Skeletal muscle tissue (tissue), 4 donors: ENCODE results near the gene MAGOHB. TPM values are rescaled to one million over a fixed set of nuclear protein-coding genes. Genes with fewer than 3 reads are reported as not detected.
"Not testable (repeated sequence)": the region's sequence is repeated elsewhere in the genome, so short reads cannot be mapped to it uniquely, and the experiment has no call there.

ENCODE experiments used
- H3K27ac ChIP-seq: one replicate; pipeline ENCODE4 v1.7.0; 2013; ENCODE audit warnings: mild to moderate bottlenecking, low read depth, low read length, inconsistent platforms
- H3K27me3 ChIP-seq, 3 donors: one replicate each; pipeline ENCODE4 v1.7.0; 2013; ENCODE audit warnings: low read length in 3 of 3; ENCODE audit not compliant: control insufficient read depth in 3 of 3, insufficient read depth in 3 of 3
- H3K36me3 ChIP-seq, 3 donors: one replicate each; pipeline ENCODE4 v1.7.0; 2013; ENCODE audit warnings: low read length in 3 of 3; ENCODE audit not compliant: control insufficient read depth in 3 of 3, insufficient read depth in 3 of 3
- H3K4me1 ChIP-seq, 3 donors: one replicate each; pipeline ENCODE4 v1.7.0; 2013; ENCODE audit warnings: low read length in 3 of 3, mild to moderate bottlenecking in 3 of 3; ENCODE audit not compliant: control insufficient read depth in 3 of 3, insufficient read depth in 3 of 3
- H3K4me3 ChIP-seq, 3 donors: one replicate each; pipeline ENCODE4 v1.7.0; 2013; ENCODE audit warnings: low read length in 3 of 3
- H3K9ac ChIP-seq, 3 donors: one replicate each; pipeline ENCODE4 v1.7.0; 2013; ENCODE audit warnings: low read length in 3 of 3, mild to moderate bottlenecking in 3 of 3, moderate library complexity in 2 of 3, low read depth in 1 of 3
- H3K9me3 ChIP-seq, 3 donors: one replicate each; pipeline ENCODE4 v1.7.0; 2013; ENCODE audit warnings: low read length in 3 of 3; ENCODE audit not compliant: control insufficient read depth in 3 of 3
- total RNA-seq: library from RNA; depleted of rRNA; stranded (reverse); fragments of >200 nt; gene quantifications from one replicate; pipeline ENCODE4 v1.2.3, GENCODE V29; 2014
- donor health status: Osteomylitis.

The MAGOHB gene
- total RNA-seq, 1 donor from 2014 or later, result 13.0 TPM

DNA sequence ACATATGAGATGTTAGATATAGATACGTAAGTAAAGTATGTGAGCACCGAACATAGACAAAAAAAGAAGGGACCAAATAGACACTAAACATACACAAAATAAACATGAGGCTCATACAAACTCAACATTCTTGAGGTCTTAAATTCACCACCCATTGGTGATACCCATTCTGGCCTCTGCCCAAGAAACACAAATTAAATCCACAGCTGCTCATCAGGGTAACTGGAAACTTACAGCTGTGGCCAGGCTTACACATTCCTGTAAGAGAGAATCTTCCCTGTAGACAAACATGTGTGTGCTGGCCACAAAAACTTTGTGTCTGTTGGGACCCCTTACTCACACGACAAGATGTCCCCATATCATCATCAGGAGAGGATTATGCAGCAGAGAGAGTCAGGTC, 22.4 kb downstream of the MAGOHB start:
- H3K4me1 ChIP-seq, result no peaks in the 10 kb centered on the region
- H3K9me3 ChIP-seq, result no peaks in the 10 kb centered on the region
- H3K9ac ChIP-seq, result no peak overlapping the region
- H3K27ac ChIP-seq, result no peak overlapping the region
- H3K36me3 ChIP-seq, result peaks cover 0 to 4% (median 0%) of the 10 kb centered on the region in 3 donors
- H3K4me3 ChIP-seq, result no peak overlapping the region
- H3K27me3 ChIP-seq, result no peaks in the 10 kb centered on the region

GRCh38 chr12:10584415-10584814, 29.0 kb downstream of the MAGOHB start:
- Histone ChIP-seq H3K4me1 (no peaks in the 10 kb centered on the region), H3K9ac (no peak overlapping the region), H3K27ac (no peak overlapping the region), H3K4me3 (no peak overlapping the region), H3K36me3 (peaks cover 3 to 5% (median 3%) of the 10 kb centered on the region in 3 donors), H3K27me3 (no peaks in the 10 kb centered on the region), H3K9me3 (no peaks in the 10 kb centered on the region)

- H3K9me3 ChIP-seq, result no peaks in the 10 kb centered on the region
- H3K4me1 ChIP-seq, result no peaks in the 10 kb centered on the region
- peaks cover 3 to 5% (median 3%) of the 10 kb centered on the region in 3 donors for H3K36me3 ChIP-seq
- no peaks in the 10 kb centered on the region for H3K27me3 ChIP-seq
- H3K9ac ChIP-seq, result no peak overlapping the region
- no peak overlapping the region for H3K4me3 ChIP-seq
- H3K27ac ChIP-seq, result no peak overlapping the region
Measured at GRCh38 chr12:10582704-10583103, 30.7 kb downstream of the MAGOHB start.

GRCh38 chr12:10582133-10582532, 31.3 kb downstream of the MAGOHB start:
- not testable (repeated sequence) for H3K36me3 ChIP-seq, H3K4me3 ChIP-seq, H3K4me1 ChIP-seq, H3K27ac ChIP-seq, H3K9me3 ChIP-seq, H3K27me3 ChIP-seq, H3K9ac ChIP-seq

DNA sequence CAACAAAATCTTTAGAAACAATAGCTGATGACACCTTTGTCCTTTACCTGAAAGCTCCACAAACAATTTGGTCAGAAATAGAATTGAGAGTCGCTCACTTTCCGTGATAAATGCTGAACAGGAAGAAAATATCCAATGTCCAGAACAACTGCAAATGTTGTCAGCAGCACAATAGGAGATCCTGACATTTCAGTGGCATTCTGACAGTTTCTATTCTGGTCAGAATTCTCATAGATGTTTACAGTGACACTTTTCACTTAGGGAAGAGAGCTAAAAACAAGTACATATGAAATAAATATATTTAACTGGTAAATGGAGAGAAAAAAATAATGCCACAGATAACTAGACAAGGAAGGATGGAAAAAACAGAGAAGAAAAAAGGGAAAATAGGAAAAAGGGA, 39.1 kb downstream of the MAGOHB start:
- Histone ChIP-seq H3K4me3 (no peak overlapping the region), H3K36me3 (no peaks in the 10 kb centered on the region), H3K27me3 (no peaks in the 10 kb centered on the region), H3K9ac (no peak overlapping the region), H3K9me3 (no peaks in the 10 kb centered on the region), H3K27ac (no peak overlapping the region), H3K4me1 (no peaks in the 10 kb centered on the region)

- H3K36me3 ChIP-seq, H3K4me1 ChIP-seq, H3K27me3 ChIP-seq, H3K4me3 ChIP-seq, H3K27ac ChIP-seq, H3K9me3 ChIP-seq, H3K9ac ChIP-seq: not testable (repeated sequence)
Measured at GRCh38 chr12:10572021-10572490, 41.4 kb downstream of the MAGOHB start.

DNA sequence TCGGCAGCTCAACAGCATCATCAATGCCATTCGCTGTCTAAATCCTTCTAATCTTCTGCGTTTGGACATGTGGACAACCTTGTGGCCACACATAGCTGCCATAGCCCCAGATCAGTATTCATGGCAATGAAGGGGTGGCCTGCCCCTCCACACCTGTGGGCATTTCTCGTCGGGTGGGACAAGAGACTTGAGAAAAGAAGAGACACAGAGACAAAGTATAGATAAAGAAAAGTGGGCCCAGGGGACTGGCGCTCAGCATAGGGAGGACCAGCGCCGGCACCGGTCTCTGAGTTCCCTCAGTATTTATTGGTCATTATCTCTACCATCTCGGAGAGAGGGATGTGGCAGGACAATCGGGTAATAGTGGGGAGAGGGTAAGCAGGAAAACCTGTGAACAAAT, 42.3 kb downstream of the MAGOHB start:
- Histone ChIP-seq H3K36me3 (no peaks in the 10 kb centered on the region), H3K4me1 (no peaks in the 10 kb centered on the region), H3K9me3 (no peaks in the 10 kb centered on the region), H3K27me3 (no peaks in the 10 kb centered on the region), H3K27ac (no peak overlapping the region), H3K4me3 (no peak overlapping the region), H3K9ac (no peak overlapping the region)

- no peaks in the 10 kb centered on the region for H3K9me3 ChIP-seq
- no peaks in the 10 kb centered on the region for H3K27me3 ChIP-seq
Measured at GRCh38 chr12:10567813-10568212, 45.6 kb downstream of the MAGOHB start.

GRCh38 chr12:10563966-10564365, 49.4 kb downstream of the MAGOHB start:
- Histone ChIP-seq H3K9ac (no peak overlapping the region), H3K36me3 (no peaks in the 10 kb centered on the region), H3K27me3 (no peaks in the 10 kb centered on the region), H3K4me1 (no peaks in the 10 kb centered on the region), H3K27ac (no peak overlapping the region), H3K9me3 (no peaks in the 10 kb centered on the region), H3K4me3 (no peak overlapping the region)

More at GRCh38 chr12:10567813-10568212, 45.6 kb downstream of the MAGOHB start:
- Histone ChIP-seq H3K27ac (no peak overlapping the region), H3K4me3 (no peak overlapping the region), H3K9ac (no peak overlapping the region), H3K36me3 (no peaks in the 10 kb centered on the region), H3K4me1 (no peaks in the 10 kb centered on the region)

GRCh38 chr12:10563002-10563401, 50.4 kb downstream of the MAGOHB start:
- H3K9ac ChIP-seq, result no peak overlapping the region
- H3K27me3 ChIP-seq, result no peaks in the 10 kb centered on the region
- H3K36me3 ChIP-seq, result no peaks in the 10 kb centered on the region

More at GRCh38 chr12:10563002-10563401, 50.4 kb downstream of the MAGOHB start:
- no peaks in the 10 kb centered on the region for H3K9me3 ChIP-seq
- no peak overlapping the region for H3K27ac ChIP-seq
- H3K4me3 ChIP-seq, result no peak overlapping the region
- no peaks in the 10 kb centered on the region for H3K4me1 ChIP-seq
